Heart right ventricle (tissue), 16 donors: ENCODE data around the gene MAGEA8. TPM values are rescaled to one million over a fixed set of nuclear protein-coding genes. Genes with fewer than 3 reads are reported as not detected.
"Not testable (repeated sequence)": the region's sequence is repeated elsewhere in the genome, so short reads cannot be mapped to it uniquely, and the experiment has no call there.

Source experiments
- ATAC-seq, 8 donors: fragments of 200-7000 bp; cut with Tn5 transposase; one replicate each; pipeline ENCODE4 v1.9.1; 2020; ENCODE audit warnings: mild to moderate bottlenecking in 8 of 8, moderate library complexity in 8 of 8, moderate number of reproducible peaks in 1 of 8
- DNase-seq, 2 donors: peaks; one replicate each; pipeline ENCODE4 v3.0.0-alpha.2; 2020
- H3K27ac ChIP-seq, 10 donors: fragments of 200-600 bp; sonication (generic) in 2 of 10; one replicate each; pipeline versions ENCODE4 v1.5.0 to v1.8.0; 2020 to 2022; ENCODE audit warnings: mild to moderate bottlenecking in 3 of 10
- H3K27me3 ChIP-seq, 7 donors: fragments of 200-600 bp; one replicate each; pipeline ENCODE4 v1.8.0; 2021 to 2022; ENCODE audit warnings: mild to moderate bottlenecking in 2 of 7
- H3K36me3 ChIP-seq, 9 donors: fragments of 200-600 bp; sonication (generic) in 1 of 9; one replicate each; pipeline versions ENCODE4 v1.5.0 to v1.8.0; 2020 to 2022; ENCODE audit warnings: mild to moderate bottlenecking in 2 of 9
- H3K4me1 ChIP-seq, 9 donors: fragments of 200-600 bp; sonication (generic) in 1 of 9; one replicate each; pipeline versions ENCODE4 v1.5.0 to v1.8.0; 2020 to 2022; ENCODE audit warnings: mild to moderate bottlenecking in 4 of 9
- H3K4me3 ChIP-seq, 10 donors: fragments of 200-600 bp; sonication (generic) in 2 of 10; one replicate each; pipeline versions ENCODE4 v1.5.0 to v1.8.0; 2020 to 2022; ENCODE audit warnings: mild to moderate bottlenecking in 7 of 10, moderate library complexity in 2 of 10
- H3K9me3 ChIP-seq, 11 donors: fragments of 200-600 bp in 10 of 11; sonication (generic) in 2 of 11; one replicate each; pipeline versions ENCODE4 v1.5.0 to v1.8.0; 2013 to 2022; ENCODE audit warnings: mild to moderate bottlenecking in 2 of 11, control low read depth in 1 of 11, moderate library complexity in 1 of 11
- WGBS, 2 donors: extraction: QIAGEN DNeasy Blood & Tissue Kit; methylation state at CpG; one replicate each; pipeline ENCODE4 v1.1.7; 2013; ENCODE audit warnings: inconsistent platforms in 1 of 2; 5-methylcytosine and 5-hydroxymethylcytosine counted together
- intact Hi-C, 10 donors: fragments of 100-400 bp; cut with DNase I; formaldehyde crosslinking; loops; one replicate each; pipeline versions ENCODE4 v1.11.1 to v1.14.2; 2022
- polyA plus RNA-seq, 2 donors: library from polyadenylated mRNA; stranded (reverse); fragments of 200-250 nt; gene quantifications; one replicate each; pipeline ENCODE4 v1.2.3, GENCODE V29; 2013
- total RNA-seq, 10 donors: library from RNA; stranded (reverse); fragmentation: NEBNext Ultra II Directional in 3 of 10; extraction: Animal tissue kit (Norgen Biotek cat#: 25700) in 3 of 10; gene quantifications; one replicate each; pipeline versions ENCODE4 v1.2.1 to v1.2.4, GENCODE V29; 2021 to 2023
- TF ChIP-seq, protein P1 (sequence below), 9 donors: fragments of 200-600 bp; sonication (generic) in 2 of 9; IDR thresholded peaks; one replicate each; pipeline versions ENCODE4 v1.5.0 to v1.8.0; 2021 to 2022; ENCODE audit warnings: antibody characterized with exemption in 9 of 9, mild to moderate bottlenecking in 5 of 9, moderate library complexity in 1 of 9
- donor health status: Arrhythmogenic right ventricular cardiomyopathy.
- donor health status: ischemic (EF 13 %, LVEDD 7.1; RV severe dilation, severe dysfunction).
- donor health status: healthy with polysubstance abuse.
- donor health status: DM: no; HTN: yes; CAD: no.
- donor health status: DM: no; HTN: no; CAD: no.
- donor health status: ischemic (EF 25% LVEDD 6.9; RV normal size, moderate dysfunction).
- donor health status: ischemic (EF 25% LVEDD 5.7; RV mildly dilated, moderate dysfunction).
- donor health status: healthy.
- donor health status: DM: yes; HTN: yes; CAD: no.
- donor health status: Ischemic cardiomyopathy.
- donor health status: ischemic (EF 35%, LVEDD 5.7; RV mildly dilated, moderate dysfunction).
- donor health status: nonischemic (EF 11% LVEDD 7.7; RV severe dilation, severe dysfunction).
- donor health status: DM: yes; HTN: yes; CAD: no.
- donor health status: PGD.
- donor health status: ischemic (EF 29% LVEDD 5.4; RV normal size, mild dysfunction).
- donor health status: nonischemic (EF 23%, LVEDD 6.1; RV moderate dilation, normal function).

MAGEA8 gene
- total and polyA plus RNA-seq, 12 donors: not detected

DNA sequence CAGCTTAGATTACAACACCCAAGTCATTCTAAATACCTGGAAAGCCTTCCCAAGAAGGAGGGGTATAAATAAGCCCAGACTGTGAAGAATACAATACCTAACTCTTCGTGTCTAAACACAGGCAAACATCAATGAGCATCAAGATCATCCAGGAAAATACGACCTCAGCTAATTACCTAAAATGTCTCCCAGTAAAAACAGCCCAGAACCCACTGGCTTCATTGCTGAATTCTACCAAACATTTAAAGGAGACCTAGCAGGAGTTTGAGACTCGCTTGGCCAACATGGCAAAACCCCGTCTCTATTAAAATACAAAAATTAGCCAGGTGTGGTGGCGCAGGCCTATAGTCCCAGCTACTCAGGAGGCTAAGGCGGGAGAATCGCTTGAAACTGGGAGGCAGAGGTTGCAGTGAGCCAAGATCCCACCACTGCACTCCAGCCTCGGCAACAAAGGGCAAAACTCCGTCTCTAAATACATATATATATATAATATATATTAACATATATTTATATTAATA is 29.3 kb downstream of the MAGEA8 start:
- Histone ChIP-seq H3K4me1 (no peaks in the 10 kb centered on the region), H3K36me3 (no peaks in the 10 kb centered on the region), H3K9me3 (peaks cover 0 to 17% (median 0%) of the 10 kb centered on the region in 11 donors), H3K27ac (no peak overlapping the region), H3K27me3 (no peaks in the 10 kb centered on the region), H3K4me3 (no peak overlapping the region)
- intact Hi-C loops: no loop called here
- no peak for ATAC-seq
- DNase-seq: no peak
- WGBS, 2 donors: 97 to 98% methylated on average over 9 of the region's 9 CpGs
- TF ChIP-seq, protein P1, sequence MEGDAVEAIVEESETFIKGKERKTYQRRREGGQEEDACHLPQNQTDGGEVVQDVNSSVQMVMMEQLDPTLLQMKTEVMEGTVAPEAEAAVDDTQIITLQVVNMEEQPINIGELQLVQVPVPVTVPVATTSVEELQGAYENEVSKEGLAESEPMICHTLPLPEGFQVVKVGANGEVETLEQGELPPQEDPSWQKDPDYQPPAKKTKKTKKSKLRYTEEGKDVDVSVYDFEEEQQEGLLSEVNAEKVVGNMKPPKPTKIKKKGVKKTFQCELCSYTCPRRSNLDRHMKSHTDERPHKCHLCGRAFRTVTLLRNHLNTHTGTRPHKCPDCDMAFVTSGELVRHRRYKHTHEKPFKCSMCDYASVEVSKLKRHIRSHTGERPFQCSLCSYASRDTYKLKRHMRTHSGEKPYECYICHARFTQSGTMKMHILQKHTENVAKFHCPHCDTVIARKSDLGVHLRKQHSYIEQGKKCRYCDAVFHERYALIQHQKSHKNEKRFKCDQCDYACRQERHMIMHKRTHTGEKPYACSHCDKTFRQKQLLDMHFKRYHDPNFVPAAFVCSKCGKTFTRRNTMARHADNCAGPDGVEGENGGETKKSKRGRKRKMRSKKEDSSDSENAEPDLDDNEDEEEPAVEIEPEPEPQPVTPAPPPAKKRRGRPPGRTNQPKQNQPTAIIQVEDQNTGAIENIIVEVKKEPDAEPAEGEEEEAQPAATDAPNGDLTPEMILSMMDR (IDR thresholded peaks at IDR 0.05): no peak

DNA sequence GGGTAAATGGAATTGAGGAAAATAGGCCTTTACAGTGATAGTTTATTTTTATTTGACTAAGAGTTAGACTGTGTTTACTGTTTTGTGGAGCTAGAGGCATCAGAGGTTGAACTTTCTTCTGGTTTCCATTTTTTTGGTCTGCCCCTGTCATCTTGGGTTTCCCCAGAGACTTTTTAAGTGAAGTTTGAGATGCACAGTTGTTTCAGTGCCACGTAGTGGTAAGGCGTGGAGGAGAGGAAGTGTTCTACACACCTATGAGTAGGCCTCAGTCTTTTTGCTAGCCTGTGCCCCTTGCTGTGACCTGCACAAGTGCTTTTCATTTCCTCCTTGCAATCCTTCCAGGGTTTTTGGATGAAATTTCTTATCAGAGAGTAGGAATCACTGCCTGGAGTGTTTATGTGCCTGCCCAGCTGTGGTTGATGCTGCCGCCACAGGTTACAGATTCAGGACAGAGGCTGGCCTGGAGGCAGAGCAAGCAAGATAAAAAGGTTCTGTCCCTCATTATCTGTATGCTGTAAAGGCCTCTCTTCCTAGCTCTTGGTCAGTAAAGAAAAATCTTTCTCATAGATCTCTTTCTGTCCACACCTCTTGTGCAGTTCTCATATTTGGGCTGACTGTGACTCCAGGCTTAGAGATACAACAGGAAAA is 35.9 kb downstream of the MAGEA8 start:
- H3K4me3 ChIP-seq: no peak overlapping the region
- no peaks in the 10 kb centered on the region for H3K27me3 ChIP-seq
- intact Hi-C loops: no loop called here
- WGBS, 2 donors: 81 to 96% methylated on average over 3 of the region's 3 CpGs
- TF ChIP-seq, protein P1 (IDR thresholded peaks at IDR 0.05): no peak
- DNase-seq (no peak), ATAC-seq (no peak)
- H3K36me3 ChIP-seq: no peaks in the 10 kb centered on the region
- peaks cover 0 to 17% (median 0%) of the 10 kb centered on the region in 11 donors for H3K9me3 ChIP-seq
- H3K4me1 ChIP-seq: no peaks in the 10 kb centered on the region
- no peak overlapping the region for H3K27ac ChIP-seq

DNA sequence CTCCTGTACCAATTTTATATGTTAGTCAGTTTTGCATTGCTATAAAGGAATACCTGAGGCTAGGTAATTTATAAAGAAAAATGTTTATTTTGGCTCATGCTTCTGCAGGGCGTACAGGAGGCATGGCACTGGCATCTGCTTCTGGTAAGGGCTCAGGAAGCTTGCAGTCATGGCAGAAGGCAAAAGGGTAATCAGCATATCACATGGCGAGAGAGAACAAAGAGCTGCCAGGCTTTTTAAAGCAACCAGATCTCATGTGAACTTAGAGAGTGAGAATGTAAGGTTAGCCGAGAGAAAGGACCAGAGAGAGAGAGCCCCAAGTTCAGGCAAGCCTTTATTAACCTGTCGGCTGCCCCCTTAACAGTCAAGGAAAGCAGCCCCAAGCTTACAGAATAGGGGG is 42.9 kb downstream of the MAGEA8 start:
- ATAC-seq: peak in 2 of 8 donors; percentile 26 to 46

DNA sequence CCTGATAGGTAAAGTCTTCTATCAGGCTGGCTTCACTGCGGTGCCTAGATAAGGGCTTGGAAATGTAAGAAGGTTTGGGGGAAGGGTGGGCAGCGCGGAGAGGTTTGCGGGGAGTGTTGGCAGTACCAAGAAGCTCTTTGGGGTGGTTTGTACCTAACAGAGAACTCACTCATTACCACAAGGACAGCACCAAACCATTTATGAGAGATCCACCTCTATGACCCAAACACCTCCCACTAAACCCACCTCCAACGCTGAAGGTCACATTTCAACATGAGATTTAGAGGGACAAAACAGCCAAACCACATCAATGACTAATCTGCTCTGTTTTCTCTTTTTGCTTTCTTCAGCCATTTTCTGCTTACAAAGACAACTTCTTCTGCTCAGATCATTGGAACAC is 43.5 kb downstream of the MAGEA8 start:
- no CpG with 5 or more reads among the region's 5 CpGs for WGBS, 2 donors
- intact Hi-C loops: not testable (repeated sequence)

More for the DNA sequence above, 42.9 kb downstream of the MAGEA8 start:
- intact Hi-C loops, H3K9me3 ChIP-seq, DNase-seq, H3K4me3 ChIP-seq, H3K27me3 ChIP-seq, H3K4me1 ChIP-seq, H3K27ac ChIP-seq, H3K36me3 ChIP-seq: not testable (repeated sequence)
- no CpG with 5 or more reads among the region's 4 CpGs for WGBS, 2 donors

GRCh38 chrX:149927245-149927963 is 46.4 kb downstream of the MAGEA8 start:
- H3K4me1 ChIP-seq, DNase-seq, H3K4me3 ChIP-seq, H3K27me3 ChIP-seq, H3K27ac ChIP-seq, H3K36me3 ChIP-seq, H3K9me3 ChIP-seq, ATAC-seq, intact Hi-C loops: not testable (repeated sequence)
- WGBS, 2 donors: 91% methylated on average over 1 of the region's 8 CpGs; no CpG with 5 or more reads in 1 of the 2 donors

More for the DNA sequence above, 43.5 kb downstream of the MAGEA8 start:
- not testable (repeated sequence) for H3K36me3 ChIP-seq, H3K4me1 ChIP-seq, H3K27ac ChIP-seq, H3K4me3 ChIP-seq, H3K9me3 ChIP-seq, ATAC-seq, DNase-seq, H3K27me3 ChIP-seq

DNA sequence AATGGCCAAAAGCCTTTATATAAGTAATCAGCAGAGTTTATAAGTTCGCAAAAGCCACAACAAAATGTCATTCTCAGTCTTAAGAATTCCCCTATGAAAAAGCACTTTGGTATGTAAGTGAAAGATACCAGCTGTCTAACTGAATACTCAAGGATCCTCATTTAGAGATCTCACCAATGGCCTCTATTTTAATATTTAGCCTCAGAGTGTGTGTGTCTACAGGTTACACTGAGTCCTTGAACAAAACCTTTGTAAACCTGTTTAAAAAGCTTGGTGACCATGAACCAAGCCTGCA is 46.9 kb downstream of the MAGEA8 start:
- DNase-seq, H3K36me3 ChIP-seq, H3K27me3 ChIP-seq, H3K9me3 ChIP-seq, ATAC-seq, intact Hi-C loops, H3K4me3 ChIP-seq, H3K4me1 ChIP-seq, H3K27ac ChIP-seq: not testable (repeated sequence)
- no CpG with 5 or more reads among the region's 1 CpG for WGBS, 2 donors

DNA sequence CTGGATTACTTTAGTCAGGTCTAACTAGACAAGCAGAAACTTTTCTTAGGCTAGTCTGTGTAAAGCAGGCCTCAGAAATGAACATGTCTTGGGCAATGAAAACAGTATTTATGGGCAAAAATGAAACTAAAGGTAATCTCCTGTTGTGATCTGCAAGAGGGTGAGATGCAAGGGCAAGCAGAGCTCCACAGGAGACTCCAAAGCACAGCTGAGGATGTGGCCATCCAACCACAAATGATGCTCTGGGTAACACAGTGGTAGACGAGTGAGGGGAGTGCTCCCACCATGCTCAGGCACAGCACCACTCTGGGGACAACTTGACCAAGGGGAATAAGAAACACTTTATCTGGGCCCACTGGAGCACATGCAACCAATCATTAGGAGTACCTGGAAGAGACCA is 47.7 kb downstream of the MAGEA8 start:
- WGBS, 2 donors: 63% methylated on average over 1 of the region's 1 CpG; no CpG with 5 or more reads in 1 of the 2 donors
- H3K27me3 ChIP-seq, H3K36me3 ChIP-seq, H3K9me3 ChIP-seq, DNase-seq, H3K27ac ChIP-seq, ATAC-seq, H3K4me3 ChIP-seq, H3K4me1 ChIP-seq, intact Hi-C loops: not testable (repeated sequence)

- intact Hi-C loops: not testable (repeated sequence)
- ATAC-seq: peak in 1 of 8 donors; percentile 55
Measured at GRCh38 chrX:149929400-149929799, 48.4 kb downstream of the MAGEA8 start, which contains the start of gene HSFX4. Gene HSFX4 (plus strand): TSS chrX:149929573. CDS start chrX:149929645, 72 bp downstream.

DNA sequence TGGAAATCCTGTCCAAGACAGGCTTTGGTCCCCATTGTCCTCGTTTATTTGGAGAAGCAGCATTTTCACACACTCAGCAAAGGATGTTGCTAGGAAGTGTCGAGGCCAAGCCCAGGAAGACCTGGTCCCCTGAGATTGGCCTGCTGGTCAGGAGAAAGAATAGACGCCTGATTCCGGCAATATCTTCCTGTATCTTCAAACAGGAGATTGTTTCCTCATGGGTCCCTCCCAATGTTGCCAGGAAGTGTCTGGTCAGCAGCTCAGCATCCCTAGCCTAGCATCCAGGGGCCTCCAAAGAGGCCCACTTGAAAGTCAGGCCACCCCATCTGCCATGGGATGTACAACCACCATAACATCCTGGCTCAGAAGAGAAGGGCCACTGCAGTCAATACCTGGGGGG is 50.4 kb downstream of the MAGEA8 start:
- H3K9me3 ChIP-seq, intact Hi-C loops, H3K4me1 ChIP-seq, H3K4me3 ChIP-seq, H3K27me3 ChIP-seq, H3K27ac ChIP-seq, DNase-seq, H3K36me3 ChIP-seq: not testable (repeated sequence)
- peak in 3 of 8 donors; percentile 47 to 52 (median 50) for ATAC-seq
- WGBS, 2 donors: 59 to 63% methylated on average over 1 of the region's 4 CpGs

More at GRCh38 chrX:149929400-149929799, 48.4 kb downstream of the MAGEA8 start, which contains the start of gene HSFX4:
- not testable (repeated sequence) for H3K27ac ChIP-seq, H3K4me1 ChIP-seq, DNase-seq, H3K9me3 ChIP-seq, H3K27me3 ChIP-seq, H3K4me3 ChIP-seq, H3K36me3 ChIP-seq
- WGBS, 2 donors: 80 to 83% methylated on average over 1 to 2 of the region's 7 CpGs
